HG03354 (cell line): Measurements from ENCODE around the gene RNU6-1.

Source experiments
- ATAC-seq: cut with Tn5 transposase; IDR thresholded peaks from one replicate; pipeline ENCODE4 v1.9.1; 2021; ENCODE audit warnings: mild to moderate bottlenecking; ENCODE audit not compliant: unreplicated experiment, poor library complexity, severe bottlenecking

Gene RNU6-1

GRCh38 chr15:67835297-67836133 is 4.3 kb downstream of the RNU6-1 start:
- ATAC-seq: no peak

DNA sequence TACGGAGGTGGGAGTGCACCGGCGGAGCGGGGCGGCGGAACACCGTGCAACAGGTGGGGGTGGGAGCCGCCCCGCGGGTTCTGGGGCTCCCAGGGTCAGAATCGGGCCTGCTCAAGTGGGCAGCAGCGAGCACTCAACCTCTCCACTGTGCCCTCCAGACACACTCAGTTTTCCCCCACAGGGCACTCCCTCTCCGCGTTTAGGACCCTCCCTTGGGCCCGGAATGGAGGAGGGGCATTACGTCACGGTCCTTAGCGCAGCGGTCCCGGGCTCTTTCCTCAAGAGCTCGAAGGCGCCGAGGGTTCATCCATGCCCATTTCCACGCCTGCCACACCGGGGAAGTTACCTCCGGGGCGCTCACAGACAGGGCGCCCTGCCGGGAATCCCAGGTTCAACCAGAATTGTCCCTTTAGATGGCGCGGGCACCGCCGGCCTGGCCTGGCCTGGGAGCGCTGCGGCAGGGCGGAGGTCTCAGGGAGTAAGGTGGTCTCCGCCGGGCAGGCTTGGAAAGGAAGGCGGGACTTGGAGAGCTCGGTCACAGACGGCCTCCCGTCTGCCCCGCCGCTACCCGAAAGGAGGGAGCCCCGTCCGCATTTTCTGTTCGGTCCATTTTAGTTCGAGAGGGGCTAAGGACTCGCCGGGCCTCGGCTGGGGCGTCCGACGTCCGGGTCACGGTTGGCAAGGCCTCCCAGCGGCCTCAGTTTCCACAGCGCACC is 5.1 kb downstream of the RNU6-1 start:
- no peak for ATAC-seq

DNA sequence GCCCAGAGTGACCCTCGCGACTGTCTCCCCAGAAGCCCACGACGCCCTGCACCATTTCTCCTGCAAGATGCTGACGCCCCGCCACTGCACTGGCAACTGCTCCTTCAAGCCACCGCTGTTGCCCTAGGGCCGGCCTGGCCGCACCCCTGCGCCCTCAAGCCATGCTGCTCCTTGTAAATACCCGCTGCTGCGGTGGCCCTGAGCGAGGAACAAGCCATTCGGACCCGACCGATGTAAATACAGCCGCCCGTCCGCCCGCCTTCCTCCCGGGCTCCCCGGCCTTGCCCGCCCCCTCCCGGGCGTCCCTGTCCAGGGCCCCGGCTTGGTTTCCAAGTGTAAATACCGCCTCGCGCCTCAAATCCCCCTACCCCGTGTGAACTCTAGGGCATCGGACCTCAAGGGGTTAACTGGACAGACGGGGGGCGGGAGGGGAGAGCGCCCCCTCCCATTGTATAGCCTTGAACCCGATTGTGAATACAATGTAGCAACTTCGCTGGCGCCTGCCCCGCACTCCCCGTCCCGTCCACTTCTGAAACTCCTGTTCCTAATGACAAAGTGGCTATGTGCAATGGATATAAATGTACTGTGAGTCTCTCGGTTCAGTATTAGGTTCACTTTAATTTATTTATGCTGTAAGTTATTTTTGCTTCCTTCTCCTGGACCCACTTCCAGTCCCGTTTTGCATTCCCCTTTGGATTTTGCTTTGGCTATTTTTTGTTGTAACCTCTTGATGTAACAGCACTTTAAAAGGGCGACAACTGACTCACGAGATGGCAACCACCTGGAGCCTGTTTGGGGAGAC is 5.9 kb downstream of the RNU6-1 start:
- ATAC-seq: no peak

GRCh38 chr15:67832897-67833709 is 6.7 kb downstream of the RNU6-1 start:
- no peak for ATAC-seq

- ATAC-seq: no peak
Measured at GRCh38 chr15:67832031-67832551, 7.8 kb downstream of the RNU6-1 start.

- ATAC-seq: no peak
Measured at GRCh38 chr15:67831363-67831762, 8.5 kb downstream of the RNU6-1 start.

DNA sequence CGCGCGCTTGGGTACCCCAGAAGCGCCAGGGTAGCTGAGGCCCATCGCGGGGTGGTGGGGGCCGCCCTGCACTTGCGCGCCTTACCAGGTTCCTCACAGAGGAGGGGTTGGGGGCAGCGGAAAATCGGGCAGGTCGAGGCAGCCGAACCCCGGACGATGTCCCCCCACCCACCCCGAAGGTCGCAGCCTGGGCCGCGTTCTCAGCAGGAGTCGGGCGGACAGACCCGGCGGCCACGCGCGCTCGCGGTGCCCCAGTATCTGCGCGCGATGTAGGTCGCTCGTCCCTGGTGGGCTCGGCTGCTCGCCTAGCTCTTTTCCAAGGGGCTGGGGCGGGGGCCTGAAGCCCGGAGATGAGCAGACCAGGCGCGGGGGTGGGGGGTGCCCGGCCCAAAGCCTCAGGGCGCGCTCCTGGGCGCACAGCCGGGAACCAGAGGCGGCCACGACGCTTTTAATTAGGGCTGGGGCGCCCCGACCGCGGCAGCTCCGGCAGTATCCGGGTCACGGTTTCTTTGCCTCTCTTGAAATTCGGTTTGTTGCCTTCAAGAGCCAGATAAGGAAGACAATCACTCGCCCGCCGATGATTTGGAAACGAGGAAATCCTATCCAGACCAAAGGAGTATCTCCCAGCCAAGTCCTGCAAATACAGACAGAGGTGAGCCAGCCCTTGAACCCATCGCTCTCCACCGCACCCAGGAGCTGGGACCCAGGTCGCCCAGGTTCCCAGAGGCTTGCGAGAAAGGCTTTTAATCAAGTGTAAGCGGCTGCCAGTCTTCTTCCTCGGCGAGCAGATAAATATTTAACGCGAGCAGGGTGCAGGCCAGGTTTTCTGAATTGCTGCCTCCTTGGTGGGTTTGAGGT is 10.0 kb downstream of the RNU6-1 start:
- no peak for ATAC-seq

GRCh38 chr15:67828969-67829646 is 10.7 kb downstream of the RNU6-1 start:
- ATAC-seq: no peak

- no peak for ATAC-seq
Measured at GRCh38 chr15:67828278-67828968, 11.4 kb downstream of the RNU6-1 start.

DNA sequence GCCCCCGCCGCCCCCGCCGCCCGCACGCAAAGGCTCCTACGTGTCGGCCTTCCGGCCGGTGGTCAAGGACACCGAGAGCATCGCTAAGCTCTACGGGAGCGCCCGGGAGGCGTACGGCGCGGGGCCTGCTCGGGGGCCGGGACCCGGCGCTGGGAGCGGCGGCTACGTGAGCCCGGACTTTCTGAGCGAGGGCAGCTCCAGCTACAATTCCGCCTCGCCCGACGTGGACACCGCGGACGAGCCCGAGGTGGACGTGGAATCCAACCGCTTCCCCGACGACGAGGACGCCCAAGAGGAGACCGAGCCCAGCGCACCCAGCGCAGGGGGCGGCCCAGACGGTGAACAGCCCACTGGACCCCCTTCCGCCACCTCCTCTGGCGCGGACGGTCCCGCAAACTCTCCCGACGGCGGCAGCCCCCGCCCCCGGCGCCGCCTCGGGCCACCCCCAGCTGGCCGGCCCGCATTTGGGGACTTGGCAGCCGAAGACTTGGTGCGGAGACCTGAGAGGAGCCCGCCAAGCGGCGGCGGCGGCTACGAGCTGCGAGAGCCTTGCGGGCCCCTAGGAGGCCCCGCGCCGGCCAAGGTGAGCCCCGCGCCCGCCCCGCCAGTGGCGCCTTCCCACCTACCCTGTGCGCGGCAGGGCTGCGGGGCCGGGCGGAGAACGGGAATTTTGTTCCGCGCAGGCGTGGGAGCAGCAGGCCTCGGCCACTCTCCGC is 12.1 kb downstream of the RNU6-1 start:
- ATAC-seq: no peak

DNA sequence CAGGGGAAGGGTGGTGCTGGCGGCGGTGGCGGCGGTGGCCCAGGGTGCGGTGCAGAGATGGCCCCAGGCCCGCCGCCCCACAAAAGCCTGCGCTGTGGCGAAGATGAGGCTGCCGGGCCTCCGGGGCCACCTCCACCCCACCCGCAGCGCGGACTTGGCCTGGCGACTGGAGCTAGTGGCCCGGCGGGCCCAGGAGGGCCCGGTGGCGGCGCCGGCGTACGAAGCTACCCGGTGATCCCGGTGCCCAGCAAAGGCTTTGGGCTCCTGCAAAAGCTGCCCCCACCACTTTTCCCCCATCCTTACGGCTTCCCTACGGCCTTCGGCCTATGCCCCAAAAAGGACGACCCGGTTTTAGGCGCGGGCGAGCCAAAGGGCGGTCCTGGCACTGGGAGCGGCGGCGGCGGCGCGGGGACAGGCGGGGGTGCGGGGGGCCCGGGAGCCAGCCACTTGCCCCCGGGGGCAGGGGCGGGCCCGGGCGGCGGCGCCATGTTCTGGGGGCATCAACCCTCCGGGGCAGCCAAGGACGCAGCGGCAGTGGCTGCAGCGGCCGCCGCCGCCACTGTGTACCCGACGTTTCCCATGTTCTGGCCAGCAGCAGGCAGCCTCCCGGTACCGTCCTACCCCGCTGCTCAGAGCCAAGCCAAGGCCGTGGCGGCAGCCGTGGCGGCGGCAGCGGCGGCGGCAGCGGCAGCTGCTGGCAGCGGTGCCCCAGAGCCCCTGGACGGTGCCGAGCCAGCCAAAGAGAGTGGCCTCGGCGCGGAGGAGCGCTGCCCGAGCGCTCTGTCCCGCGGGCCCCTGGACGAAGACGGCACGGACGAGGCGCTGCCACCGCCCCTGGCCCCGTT is 12.9 kb downstream of the RNU6-1 start:
- no peak for ATAC-seq

GRCh38 chr15:67825881-67826716 is 13.7 kb downstream of the RNU6-1 start:
- no peak for ATAC-seq

DNA sequence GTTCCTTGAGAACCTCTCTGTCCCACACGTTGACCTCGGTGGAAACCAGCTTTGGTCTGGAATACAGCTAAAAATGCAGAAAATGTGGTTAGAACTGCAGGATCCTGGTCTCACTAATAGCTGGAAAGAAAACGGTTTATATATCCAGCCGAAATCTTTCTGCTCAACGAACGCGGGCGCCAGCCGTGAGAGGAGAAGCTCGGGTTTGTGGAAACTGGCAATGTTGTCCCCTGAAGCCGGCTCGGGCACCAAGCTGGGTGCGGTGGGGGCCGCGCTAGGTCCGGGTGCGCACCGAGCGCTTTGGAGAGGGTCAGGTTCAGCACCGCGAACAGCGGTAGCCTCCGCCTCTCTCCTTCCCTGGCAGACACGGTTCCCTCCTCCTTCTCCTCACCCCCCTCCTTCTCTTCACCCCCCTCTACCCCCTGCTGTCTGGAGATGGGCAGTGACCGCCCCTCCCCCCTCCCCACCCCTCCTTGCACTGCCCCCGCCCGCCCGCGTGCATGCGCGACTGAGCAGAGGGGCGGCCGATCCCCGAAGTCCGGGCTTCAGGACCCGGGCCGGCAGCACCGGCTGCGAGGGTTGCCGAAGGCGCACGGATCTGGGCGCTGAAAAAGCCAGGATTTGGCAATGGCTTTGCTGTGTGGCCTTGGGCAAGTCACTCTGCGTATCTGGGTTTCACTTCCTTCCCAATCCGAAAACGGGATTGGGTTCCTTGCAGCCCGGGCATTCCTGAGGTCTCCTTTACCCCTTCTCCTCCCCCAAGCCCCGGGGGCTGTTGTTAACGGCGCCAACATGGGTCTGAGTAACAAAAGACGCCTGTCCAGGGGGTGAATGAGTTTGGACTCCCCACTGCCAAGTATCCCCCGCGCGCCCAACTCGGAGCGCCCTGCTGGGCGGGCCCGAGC is 14.6 kb downstream of the RNU6-1 start, which contains the start of gene SKOR1:
Gene SKOR1 (plus strand): TSS at position 534 of the 905 bp plus-strand sequence. CDS start 94 bp downstream, at position 628.
- ATAC-seq: no peak
